ENCODE results near the gene RPL5. TPM values are rescaled to one million over a fixed set of nuclear protein-coding genes. Genes with fewer than 3 reads are reported as not detected.

The RPL5 gene
- total and polyA plus RNA-seq, 8 donors: 595 to 1,336 (median 893) TPM

DNA sequence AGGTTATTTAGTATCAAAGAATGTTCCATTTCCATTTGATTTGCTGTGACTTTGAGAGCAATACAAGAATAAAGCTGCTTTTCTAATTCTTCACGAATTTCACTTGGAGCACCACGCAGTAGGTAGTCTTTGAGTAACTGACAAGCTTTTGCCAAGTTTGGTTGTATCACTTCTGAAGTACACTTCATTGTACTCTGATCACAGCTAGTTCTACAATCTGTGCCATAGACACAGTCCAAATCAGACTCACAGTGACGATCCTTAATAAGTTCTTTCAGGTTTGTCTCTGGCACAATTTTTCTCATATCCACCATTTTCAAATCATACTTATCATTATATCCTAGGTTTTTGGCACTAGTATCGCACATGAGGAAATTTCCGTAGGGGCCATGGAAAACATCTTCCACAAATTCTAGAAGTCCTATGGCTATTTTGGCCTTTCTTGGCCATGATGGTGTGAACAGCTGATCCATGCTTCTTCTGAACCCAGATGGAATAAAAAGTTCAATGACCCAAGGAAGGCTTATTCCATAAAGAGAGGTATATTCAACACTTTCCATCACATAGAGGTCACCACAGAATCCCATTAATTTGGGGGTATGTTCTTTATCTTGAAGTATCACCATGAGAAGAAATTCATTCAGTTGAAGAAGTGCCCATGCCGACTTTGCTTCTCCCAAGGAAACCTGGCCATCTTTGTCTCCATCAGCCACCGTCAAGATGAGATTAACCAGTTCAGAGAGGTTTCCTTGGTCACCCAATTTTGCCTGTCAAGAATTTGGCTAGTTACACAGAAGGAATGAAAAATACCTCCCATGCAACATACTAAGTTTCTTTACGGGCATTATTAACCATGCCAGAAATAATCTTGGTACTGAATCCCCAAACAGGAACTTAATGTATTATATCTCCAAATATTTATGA, 11.9 kb downstream of the RPL5 start:
- no peak overlapping the region for H3K27ac ChIP-seq
- no peaks in the 10 kb centered on the region for H3K9me3 ChIP-seq
- H3K36me3 ChIP-seq: peaks cover 0 to 47% (median 31%) of the 10 kb centered on the region in 3 donors
- H3K4me1 ChIP-seq: no peaks in the 10 kb centered on the region
- no peak overlapping the region for H3K4me3 ChIP-seq
- ATAC-seq: no peak
- TF ChIP-seq, protein P1, sequence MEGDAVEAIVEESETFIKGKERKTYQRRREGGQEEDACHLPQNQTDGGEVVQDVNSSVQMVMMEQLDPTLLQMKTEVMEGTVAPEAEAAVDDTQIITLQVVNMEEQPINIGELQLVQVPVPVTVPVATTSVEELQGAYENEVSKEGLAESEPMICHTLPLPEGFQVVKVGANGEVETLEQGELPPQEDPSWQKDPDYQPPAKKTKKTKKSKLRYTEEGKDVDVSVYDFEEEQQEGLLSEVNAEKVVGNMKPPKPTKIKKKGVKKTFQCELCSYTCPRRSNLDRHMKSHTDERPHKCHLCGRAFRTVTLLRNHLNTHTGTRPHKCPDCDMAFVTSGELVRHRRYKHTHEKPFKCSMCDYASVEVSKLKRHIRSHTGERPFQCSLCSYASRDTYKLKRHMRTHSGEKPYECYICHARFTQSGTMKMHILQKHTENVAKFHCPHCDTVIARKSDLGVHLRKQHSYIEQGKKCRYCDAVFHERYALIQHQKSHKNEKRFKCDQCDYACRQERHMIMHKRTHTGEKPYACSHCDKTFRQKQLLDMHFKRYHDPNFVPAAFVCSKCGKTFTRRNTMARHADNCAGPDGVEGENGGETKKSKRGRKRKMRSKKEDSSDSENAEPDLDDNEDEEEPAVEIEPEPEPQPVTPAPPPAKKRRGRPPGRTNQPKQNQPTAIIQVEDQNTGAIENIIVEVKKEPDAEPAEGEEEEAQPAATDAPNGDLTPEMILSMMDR (IDR thresholded peaks at IDR 0.05): no peak
- no peak for DNase-seq
- no peak for FAIRE-seq
- H3K27me3 ChIP-seq: no peaks in the 10 kb centered on the region
- WGBS, 2 donors: 94% methylated on average over 8 of the region's 8 CpGs
- intact Hi-C loops (cut with DNase I): no loop called here

DNA sequence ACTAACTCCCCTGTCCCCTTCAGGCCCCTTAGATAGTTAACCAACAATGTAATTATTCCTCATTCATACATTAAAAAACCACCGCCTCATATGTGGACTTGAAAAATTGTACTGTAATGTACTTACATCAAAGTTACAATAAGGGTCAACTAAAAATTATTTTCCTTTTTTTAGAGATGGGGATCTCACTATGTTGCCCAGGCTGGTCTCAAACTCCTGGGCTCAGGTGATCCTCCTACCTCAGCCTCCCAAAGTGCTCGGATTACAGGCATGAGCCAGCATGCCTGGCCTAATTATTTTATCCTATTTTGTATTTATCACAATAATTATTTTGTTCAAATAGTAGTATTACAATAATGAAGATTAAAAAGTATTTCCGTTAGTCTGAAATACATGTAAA, 12.6 kb downstream of the RPL5 start:
- TF ChIP-seq, protein P1 (IDR thresholded peaks at IDR 0.05): no peak
- WGBS, 2 donors: 94 to 97% methylated on average over 3 of the region's 3 CpGs
- Histone ChIP-seq H3K27ac (no peak overlapping the region), H3K4me3 (no peak overlapping the region), H3K36me3 (peaks cover 0 to 41% (median 25%) of the 10 kb centered on the region in 3 donors), H3K4me1 (no peaks in the 10 kb centered on the region), H3K9me3 (no peaks in the 10 kb centered on the region), H3K27me3 (no peaks in the 10 kb centered on the region)
- no peak for ATAC-seq
- intact Hi-C loops (cut with DNase I): no loop called here
- FAIRE-seq: no peak
- DNase-seq: no peak

DNA sequence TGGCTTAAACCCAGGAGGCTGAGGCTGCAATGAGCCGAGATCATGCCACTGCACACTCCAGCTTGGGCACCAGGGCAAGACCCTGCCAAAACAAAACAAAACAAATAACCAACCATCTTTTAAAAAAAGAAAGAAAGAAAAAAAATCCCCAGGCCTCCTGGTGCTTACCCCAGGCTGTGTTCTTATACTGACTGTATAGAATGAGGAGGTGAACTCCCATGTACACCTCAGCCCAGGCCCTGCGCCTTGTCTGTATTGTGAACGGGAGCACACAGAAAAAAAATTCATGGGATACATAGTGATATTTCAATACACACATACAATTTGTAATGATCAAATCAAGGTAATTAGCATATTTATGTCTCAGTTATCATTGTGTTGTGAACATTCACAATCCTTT, 14.1 kb downstream of the RPL5 start:
- intact Hi-C loops (cut with DNase I): no loop called here
- ATAC-seq: no peak
- Histone ChIP-seq H3K27me3 (no peaks in the 10 kb centered on the region), H3K4me1 (no peaks in the 10 kb centered on the region), H3K9me3 (no peaks in the 10 kb centered on the region), H3K27ac (no peak overlapping the region), H3K36me3 (peaks cover 0 to 29% (median 14%) of the 10 kb centered on the region in 3 donors), H3K4me3 (no peak overlapping the region)
- TF ChIP-seq, protein P1 (IDR thresholded peaks at IDR 0.05): no peak
- WGBS, 2 donors: 60 to 65% methylated on average over 3 of the region's 3 CpGs
- DNase-seq: no peak
- no peak for FAIRE-seq

DNA sequence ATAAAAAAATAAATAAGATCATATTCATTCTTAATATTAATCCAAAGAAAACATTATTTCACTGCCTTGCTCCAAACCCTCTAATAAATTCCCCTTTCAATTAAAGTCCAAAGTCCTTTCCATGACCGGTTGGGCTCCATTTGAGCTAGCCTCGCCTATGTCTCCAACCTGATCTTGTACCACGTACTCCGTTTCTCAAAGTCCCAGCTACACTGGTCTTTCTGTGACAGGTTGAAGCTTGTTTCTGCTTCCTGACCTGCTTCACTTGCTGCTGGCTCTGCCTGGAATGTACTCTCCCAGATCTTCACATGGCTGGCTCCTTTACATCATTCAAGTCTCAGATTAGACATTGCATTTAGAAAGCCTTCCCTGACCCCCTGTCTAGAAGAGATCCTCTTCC, 16.4 kb downstream of the RPL5 start:
- WGBS, 2 donors: 14 to 23% methylated on average over 4 of the region's 4 CpGs
- TF ChIP-seq, protein P1 (IDR thresholded peaks at IDR 0.05): no peak
- FAIRE-seq: no peak

DNA sequence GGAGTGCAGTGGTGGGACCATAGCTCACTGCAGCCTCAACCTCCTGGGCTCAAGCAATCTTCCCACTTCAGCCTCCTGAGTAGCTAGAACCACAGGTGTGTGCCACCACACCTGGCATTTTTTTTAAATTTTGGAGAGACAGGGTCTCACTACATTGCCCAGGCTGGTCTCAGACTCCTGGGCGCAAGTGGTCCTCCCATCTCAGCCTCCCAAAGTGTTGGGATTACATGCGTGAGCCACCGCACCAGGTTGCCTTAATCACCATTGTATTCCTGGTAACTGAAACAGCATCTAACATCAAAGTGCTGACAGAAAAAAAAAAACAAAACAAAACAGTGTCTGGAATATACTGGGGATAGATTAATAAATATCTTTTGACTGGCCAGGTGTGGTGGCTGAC, 18.2 kb downstream of the RPL5 start:
- Histone ChIP-seq H3K27ac (no peak overlapping the region), H3K4me1 (no peaks in the 10 kb centered on the region), H3K36me3 (no peaks in the 10 kb centered on the region), H3K4me3 (no peak overlapping the region), H3K9me3 (no peaks in the 10 kb centered on the region), H3K27me3 (no peaks in the 10 kb centered on the region)
- no peak for ATAC-seq
- FAIRE-seq: no peak
- WGBS, 2 donors: 96 to 98% methylated on average over 3 of the region's 3 CpGs
- TF ChIP-seq, protein P1 (IDR thresholded peaks at IDR 0.05): no peak
- no peak for DNase-seq
- intact Hi-C loops (cut with DNase I): loop anchor here in 1 of 3 donors (5.0 kb wide), 1 partner anchor 117 kb away; no protein-coding TSS in a partner anchor

More for the DNA sequence above, 16.4 kb downstream of the RPL5 start:
- H3K27me3 ChIP-seq: no peaks in the 10 kb centered on the region
- H3K4me1 ChIP-seq: no peaks in the 10 kb centered on the region
- H3K27ac ChIP-seq: no peak overlapping the region
- DNase-seq (no peak), ATAC-seq (peak; percentile 50 to 74 (median 66))
- H3K36me3 ChIP-seq: peaks cover 0 to 6% (median 0%) of the 10 kb centered on the region in 3 donors
- intact Hi-C loops (cut with DNase I): no loop called here
- H3K9me3 ChIP-seq: no peaks in the 10 kb centered on the region
- H3K4me3 ChIP-seq: no peak overlapping the region
